Measurements from ENCODE around the gene EDN2.

The EDN2 gene

DNA sequence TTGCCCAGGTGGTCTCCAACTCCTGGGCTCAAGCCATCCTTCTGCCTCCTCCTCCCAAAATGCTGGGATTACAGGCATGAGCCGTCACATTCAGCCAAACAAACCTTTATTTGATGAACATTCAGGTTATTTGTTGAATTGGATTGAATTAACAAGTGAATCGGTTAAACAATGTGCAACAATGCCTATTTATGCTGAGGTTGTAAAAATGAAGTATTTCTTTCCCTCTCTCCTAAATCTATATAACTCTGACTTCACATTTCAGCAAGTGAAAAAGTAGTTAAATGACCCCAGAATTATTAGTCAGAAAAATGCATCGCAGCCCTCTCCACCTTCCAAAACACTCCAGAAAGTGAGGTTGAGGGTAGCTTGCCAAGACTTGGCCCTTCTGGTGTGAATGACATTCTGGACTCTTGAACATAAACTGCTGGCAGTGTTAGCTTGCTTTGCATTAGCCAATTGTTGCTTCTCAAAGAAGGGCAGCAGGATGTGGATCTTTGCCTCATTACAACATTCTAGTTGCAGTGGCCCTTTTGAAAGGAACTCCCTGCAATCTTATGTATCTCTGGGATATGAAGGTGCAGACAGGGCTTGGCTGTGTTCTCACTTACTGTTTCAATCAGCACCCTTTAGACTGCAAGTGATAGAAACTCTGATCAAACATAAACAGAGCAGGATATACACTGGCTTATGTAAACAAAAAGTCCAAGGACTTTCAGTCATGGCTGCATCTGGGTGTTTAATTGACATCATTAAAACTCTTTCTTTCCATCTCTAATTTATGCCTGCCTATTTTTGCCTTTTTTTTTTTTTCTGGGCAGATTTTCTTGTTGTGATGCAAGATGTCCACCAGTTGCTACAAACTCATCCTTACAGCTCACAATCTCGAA is 22.4 kb downstream of the EDN2 start:
- DNase-seq, result no peak

DNA sequence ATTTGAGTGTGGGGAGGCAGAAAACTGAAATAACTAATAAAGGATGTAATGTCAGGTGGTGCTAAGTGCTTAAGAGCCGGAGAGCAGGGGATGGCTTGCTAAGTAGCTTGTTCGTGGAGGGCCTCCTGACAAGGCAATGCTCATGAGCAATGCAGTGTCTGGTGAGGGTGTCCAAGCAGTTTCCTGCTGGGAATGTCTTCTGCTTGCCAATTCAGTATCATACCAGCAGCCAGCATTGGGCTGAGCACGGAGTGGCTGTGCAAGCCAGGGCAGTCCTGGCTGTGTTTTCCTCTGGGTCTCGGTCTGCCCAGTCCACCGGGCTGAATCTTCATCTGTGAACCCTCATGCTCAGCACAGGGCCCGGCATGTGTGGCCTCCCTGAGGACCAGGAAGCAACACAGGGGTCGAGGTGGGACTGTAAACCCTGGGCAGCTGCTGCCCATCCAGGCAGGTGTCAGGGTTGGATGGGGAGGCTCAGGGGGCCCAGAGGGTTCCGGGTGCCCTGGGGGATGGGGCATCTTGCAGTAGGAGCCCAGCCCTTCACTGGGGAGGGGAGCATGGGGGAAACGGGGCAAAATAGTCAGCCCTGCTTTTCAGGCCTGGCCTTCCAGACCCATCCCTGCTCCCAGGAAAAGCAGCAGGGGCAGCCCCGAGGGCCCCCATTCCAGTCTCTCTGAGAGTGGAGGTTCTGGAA is 27.5 kb downstream of the EDN2 start:
- no peak for DNase-seq

DNA sequence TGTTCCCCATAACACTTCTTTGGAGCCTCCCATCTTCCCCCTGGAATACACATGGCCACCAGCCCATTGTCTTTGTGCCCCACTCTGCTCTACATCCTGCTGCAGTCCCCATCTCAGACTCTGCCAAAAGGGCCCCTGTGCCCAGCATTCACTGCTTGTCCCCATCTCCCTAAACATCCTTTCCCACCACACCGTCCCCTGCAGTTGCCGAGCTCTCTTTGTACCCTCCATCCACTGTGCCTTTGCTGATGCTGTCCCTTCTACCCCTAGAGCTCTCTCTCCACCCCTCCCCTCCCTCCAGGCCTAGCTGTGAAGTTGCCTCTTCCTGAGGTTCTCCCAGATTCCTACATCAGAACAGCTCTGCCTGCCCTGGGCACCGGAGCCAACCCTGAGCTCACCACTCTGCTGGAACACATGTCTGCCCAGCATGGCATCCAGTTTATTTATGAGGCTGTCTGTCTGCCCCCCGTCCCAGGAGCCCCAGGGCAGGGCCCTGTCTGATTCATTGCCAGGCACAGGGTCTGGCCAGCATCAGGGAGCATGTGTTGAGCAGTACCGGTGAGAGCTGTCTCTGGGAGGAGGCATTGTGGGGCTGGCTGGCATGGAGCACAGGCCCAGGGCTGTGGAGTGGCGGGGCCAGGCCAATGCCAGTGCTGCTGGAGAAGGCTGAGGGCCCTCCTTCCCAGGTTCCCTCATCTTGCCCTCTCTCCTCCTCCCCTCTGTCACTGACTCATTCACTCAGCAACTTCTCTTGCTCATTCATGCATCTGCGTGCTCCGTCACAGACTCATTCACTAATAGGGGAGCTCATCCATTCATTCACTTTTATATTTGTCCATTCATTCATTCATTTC is 28.8 kb downstream of the EDN2 start:
- DNase-seq, result peak; percentile 55

DNA sequence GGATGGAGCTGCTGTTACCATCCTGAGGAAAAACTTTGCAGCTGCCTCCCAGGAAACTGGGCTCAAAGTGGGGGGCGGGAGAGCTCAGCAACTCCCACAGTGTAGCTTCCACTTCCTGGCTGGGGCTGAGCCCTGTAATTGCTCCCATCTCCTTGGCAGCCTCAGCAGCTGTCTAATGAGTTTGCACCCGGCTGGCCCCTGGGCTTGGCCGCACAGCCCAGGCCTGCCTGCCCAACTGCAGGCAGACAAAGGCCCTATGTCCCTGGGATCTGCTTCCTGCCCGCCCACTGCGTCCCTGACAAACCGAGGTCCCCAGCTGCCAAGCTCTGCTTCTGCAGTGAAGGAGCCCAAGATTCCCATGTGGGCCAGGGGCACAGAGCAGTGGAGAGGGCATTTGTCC is 30.1 kb downstream of the EDN2 start:
- DNase-seq, result no peak

DNA sequence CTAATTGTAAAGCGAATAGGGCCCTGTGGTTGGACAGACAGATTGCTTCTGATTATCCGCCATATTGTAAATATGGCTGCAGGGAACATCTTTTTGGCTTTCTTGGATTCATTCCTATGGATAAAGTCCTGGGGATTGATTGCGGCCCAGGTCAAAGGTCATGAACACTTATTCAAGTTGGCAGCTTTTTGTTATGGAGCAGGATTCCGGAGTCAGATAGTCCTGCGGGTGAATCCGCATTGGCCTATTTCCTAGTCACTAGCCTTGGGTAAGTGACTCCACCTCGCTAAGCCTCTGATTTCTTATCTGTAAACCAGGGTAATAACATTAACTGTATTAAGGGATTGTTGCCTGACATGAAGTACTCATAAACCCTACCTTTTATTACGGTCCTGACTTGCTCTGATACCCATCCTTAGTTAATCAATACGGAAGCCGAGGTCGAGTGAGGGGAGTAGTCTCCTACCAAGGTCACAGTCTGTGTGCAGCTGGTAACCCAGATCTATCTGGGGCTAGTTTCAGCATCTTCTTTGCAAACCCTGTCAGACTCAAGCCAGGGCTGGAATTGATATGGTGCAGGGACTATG is 31.7 kb downstream of the EDN2 start:
- DNase-seq, result no peak

DNA sequence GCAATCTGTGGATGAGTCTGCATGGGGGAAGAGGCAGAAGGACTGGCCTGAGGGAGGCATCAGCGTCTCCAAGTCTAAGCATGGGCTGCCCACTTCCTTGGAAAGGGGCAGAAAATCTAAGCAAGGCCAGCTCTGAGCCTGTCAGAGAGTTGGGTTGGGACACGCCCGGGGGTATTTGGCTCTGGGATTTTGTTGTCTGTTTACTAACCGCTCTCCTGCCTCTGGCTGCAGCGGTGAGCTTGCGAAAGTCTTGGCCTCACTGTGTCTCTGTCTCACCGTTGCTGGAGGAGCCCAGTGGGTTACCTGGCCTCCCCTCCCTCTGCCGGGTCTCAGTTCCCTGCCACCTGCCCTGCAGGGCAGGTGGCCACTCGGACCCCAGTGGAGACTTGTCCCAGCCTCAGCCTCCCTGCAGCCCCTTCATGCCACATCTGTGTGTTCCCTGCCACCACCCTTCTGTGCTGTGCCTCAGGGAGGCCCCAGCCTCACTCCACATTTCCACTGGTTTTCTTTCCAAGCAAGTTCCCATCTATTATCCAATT is 33.7 kb downstream of the EDN2 start:
- DNase-seq, result no peak

DNA sequence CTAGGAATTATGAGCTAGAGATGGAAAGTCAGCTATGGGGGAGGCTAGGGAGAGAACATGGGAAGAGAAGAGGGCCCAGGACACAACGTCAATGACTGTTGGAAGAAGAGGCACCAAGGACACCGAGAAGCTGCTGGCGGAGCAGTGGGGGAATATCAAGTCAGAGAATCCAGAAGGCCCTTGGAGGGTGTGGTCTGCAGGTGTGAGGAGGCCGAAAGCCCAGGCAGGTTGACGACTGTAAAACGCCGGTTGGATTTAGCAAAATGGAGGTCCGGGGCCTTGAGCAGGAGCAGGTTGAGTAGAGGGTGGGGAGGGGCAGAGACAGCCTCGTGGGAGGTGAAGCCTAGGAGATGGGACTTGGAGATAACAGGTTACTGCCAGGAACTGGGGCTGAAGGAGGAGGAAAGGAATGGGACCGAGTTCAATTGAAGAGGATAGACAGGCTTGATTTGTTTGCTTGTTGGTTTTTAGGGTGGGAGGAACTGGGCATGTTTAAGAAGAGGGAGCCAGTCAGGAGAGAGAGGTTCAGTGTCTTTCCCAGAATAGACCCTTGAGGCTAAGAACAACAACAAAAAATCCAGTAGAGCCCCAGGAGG is 35.1 kb downstream of the EDN2 start:
- no peak for DNase-seq

DNA sequence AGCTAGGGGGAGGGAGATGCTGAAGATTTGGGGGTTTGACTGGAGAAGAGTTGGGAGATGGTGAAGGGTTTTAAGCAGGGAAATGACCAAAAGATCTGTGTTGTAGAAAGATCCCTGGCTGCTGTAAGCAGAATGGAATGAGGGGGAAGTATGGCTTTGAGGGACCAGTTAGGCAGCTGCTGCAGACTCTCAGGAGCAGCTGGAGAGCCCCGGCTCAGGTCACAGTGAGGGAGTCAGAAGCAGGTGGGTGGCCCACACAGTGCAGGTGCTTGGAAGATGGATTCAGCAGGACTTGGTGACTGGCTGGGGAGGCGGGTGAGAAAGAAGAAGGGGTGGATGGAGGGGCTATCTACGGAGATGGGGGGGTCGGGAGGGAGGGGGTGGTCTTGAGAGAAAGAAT is 35.7 kb downstream of the EDN2 start:
- DNase-seq, result no peak

DNA sequence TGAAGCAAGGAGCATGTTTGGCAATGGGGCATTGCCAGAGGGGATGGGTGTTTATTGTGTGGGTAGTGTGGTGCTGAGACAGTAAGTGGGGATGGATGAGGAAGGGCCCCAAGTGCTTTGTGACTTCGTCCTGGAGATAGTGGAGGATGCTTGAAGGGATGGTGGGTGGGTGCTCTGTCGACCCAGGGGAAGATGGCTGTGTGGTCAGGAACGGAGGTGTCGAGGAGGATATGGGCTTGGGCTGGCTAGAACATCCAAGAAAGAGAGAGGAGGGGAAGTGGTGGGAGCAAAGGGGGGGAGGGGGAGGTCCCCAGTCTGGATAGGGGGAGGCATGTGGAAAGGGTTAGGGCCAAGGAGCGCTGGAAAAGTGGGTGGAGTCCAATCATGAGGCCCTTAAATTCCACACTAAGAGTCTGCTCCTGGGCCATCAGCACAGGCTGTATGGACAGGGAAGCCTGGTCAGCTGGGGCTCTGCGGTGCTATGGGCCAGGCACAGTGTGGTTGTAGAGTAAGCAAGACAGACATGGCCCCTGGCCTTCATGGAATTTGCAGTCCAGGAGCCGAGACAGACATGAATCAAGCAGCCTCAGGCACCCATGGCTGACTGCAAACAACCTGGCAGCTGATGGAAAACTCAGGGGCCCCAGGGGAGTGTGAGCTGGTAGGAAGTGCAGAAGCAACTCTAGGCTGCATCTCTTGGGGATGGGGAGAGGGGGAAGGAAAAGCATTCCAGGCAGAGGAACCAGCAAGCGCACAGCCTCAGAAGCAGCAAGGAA is 36.3 kb downstream of the EDN2 start:
- peak; percentile 55 for DNase-seq

DNA sequence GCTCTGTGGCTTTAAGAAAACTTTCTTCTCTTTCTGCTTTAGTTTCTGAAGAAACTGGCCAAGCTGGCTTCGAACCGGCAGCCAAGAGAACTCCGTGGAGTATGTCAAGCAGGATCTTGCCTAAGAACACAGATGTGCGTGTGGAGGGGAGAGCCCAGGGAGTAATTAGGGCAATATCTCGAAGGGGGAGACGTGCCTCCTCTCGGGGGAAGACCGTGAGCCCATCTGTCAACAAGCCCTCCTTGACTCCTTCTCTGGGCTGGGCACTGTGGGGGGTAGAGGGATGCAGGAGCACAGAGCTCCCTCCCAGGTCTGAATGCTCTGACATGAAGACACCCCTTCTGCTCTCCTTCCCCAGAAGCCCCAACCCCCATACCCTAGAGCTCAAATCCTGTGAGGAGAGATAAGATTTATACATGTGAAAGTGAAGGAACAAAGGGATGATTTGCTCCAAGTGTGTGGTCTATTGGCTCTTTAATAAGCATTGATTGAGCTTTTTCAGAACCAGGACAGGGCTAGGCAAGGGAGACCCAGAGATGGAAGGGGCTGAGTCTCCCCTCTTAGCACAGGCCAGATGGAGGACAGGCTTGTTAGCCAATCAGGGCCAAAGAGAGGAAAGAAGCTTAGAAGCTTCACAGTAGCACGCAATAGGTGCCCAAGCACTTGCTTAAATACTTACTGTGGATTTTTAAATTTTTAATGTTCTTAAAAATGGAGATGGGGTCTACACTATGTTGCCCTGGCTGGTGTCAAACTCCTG is 37.5 kb downstream of the EDN2 start:
- DNase-seq, result no peak

DNA sequence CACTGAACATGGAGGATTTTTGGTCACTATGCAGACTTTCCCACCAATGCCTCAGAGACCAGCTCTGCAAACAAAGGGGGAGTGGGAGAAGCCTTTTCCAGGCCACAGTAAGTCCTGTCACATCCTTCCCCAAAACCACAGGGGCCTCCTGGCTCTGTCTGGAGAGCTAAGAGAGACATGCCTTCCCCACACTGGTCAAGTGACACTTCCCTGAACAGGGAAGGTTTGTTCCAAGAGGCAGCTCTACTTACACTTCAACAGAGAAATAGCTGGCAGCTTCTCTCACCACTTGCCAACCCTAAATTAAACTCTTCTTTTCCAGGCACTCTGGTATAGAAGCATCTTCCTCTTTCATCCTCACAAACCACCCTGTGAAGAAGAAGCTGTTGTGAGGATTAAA is 39.7 kb downstream of the EDN2 start:
- no peak for DNase-seq

DNA sequence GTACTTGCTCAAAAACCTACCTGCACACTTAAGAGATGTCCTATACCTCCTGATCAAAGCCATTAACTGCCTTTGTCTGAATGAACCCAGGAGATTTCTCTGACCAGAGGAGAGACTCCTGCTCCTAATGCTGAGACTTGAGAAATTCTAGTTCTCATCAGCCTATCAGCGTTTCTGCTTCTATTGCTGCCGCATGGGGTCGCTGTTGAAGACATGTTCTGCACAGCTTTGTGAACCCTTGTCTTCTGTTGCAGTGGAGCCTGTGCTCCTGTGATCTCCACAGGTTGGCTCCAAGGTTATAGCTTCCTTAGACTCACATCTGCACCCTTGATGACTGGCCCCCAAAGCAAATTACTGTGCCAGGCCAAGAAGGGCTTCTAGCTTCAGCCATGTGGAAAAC is 40.2 kb downstream of the EDN2 start:
- DNase-seq, result no peak

DNA sequence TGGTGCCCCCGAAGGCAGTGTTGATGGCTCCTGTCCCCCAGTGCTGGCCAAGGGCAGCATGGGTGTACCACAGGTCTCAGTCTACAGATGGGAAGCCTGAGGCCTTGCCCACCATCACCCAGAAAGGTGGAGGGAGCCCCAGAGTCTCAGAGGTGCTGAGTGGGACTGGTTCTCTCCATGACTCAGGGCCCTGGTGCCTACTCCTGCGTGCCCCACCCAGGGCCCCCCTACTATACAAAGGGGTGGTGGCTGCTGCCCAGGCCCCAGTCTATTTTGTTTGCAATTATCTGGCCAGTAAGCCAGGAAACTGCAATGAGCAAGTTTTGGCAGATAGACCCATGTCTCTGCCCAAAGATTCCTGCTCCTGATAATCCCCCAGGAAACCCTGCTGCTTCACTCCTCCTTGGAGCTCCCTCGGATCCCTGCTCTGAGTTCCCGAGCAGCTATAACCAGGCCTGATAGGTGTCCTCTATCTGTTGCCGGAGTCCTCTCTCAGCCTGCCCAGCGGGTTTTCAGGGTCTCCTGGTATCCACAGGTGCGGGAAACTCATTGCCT is 41.7 kb downstream of the EDN2 start:
- no peak for DNase-seq

DNA sequence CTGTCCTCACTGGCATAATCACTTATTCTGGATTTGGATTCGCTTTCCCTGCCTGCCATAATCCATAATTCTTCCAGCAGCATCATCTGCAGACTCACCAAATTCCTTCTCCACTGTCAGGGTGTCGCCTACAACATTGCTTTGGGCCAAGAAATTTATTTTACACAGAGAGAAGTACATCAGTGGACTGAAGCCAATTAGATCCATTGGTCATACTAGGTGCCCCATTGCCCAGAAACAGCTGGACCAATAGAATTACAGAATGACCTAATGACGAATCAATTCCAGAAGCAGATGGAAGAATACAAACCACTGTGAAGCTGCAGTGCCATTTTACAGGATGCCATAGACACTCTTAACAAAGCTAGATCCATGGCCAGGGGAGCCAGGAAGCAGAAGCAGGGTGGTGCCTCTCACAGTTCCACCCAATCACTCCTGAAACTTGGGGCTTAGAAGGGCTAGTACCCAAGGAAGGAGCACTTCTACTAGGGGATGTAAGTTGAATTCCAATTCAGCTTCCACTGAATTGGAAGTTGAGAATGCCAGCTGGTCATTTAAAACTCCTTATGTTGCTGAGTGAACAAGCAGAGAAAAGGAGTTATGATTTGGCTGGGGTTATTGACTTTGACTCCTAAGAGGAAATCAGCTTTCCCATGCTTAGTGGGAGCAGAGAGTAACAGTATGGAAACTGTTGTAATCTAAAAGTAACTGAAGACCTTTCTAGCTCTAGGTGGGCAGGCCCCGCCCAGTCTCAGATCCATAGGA is 44.0 kb downstream of the EDN2 start:
- DNase-seq, result no peak

DNA sequence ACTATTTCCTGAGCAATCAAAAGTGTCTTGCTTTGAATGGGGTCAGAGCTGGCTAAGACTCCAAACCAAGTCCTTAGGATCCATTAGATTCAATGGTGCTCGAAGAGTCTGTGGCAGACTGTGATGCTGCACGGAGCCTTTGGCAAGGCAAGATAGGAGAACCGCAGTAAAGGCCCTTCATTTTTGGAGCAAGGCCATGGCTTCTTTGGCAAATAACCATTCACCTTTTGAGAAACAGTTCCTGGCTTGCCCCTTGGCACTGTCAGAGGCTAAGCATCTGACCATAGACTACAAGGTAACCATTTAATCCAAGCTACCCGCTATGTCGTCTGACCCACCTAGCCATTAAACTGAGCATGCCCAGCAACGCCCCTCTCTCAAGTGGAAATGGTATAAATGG is 45.2 kb downstream of the EDN2 start:
- no peak for DNase-seq

DNA sequence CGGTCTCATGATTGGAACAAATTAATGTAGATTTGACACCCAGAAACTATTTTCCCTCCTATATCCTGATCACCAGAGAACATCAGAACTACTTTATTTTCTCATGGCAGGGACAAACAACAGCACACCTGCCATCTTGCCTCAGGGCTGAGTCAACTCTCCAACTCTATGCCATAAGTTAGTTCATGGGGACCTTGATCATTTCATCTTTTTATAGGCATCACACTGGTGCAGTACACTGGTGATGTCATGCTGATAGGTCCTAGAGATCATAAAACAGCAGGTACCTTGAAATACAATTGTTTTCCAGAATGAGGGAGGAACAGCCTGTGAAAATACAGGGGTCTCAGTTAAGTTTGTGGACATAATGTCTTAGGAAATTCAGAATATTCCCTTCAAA is 45.8 kb downstream of the EDN2 start:
- DNase-seq, result no peak

DNA sequence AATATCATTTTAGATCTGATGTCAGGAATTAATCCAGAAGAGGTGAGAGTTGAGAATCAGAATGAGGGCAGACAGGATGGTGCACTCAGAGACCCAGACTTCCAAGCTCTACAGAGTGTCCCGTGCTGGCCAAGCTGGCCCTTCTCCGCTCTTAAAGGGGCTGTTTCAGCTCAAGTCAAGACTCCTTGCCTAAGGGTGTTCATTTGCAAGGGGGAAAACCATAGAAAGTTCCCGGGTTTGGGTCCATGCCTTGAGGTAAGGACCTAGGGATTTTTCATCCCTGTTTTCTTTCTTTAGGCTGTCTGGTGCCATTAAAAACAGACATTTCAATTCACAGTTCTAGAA is 47.5 kb downstream of the EDN2 start:
- DNase-seq, result no peak

DNA sequence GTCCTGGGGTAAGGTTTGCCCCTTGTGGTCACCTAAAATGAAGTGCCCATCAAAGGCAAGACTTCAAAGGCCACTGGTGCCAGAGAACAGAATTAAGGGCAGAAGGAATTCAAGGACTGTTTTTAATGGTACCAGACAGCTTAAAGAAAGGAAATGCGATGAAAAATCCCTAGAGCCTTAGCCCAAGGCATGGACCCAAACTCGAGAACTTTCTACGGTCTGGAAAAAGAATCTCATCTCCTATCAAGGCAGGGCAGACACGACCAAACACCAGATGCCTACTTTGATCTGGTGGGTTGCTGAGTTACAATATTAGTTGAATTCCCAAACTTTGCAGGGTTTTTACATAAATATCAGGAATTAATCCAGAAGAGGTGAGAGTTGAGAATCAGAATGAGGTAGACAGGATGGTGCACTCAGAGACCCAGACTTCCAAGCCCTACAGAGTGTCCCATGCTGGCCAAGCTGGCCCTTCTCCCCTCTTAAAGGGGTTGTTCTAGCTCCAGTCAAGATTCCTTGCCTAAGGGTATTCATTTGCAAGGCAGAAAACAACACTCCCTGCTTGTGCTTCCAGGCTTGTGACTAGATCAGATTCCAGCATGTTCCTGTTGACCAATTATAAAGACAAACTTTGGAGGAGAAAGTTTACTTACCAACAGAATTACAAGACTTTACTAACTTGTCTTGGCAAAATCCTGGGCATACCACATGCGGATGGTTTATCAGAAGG is 48.0 kb downstream of the EDN2 start:
- no peak for DNase-seq

DNA sequence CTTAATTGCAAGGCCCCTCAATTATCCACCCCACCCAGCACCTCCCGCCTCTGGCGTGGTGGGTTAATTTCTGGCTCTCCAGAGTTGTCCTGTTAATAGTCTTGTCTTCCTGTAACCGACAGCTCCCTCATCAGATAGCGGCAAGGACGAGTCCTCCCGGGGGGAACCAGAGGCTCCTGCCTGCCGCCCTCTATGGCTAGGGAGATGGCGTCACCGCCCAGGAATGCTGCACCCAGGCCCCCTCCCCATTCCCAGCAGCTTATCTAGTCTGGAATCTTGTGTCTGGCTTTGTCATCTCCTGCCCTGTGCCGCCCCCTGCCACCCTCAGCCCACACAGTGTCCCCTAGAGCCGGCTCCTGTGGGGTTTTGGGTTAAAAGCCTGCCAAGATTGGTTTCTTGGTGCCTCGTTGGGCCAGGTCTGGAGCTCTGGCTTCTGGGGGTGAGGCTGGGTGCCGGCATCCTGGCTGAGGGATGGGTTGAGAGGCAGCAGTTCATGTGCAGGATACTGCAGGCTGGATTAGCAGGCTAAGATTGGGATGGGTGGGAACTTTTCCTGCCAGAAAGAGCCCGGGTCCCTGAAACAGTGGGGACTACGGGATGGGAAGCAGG is 48.8 kb downstream of the EDN2 start:
- DNase-seq, result peak; percentile 29
